Measurements from ENCODE around the gene CCDC50. TPM values are rescaled to one million over a fixed set of nuclear protein-coding genes. Genes with fewer than 3 reads are reported as not detected.

CCDC50 gene
- polyA plus RNA-seq, 4 donors: 66.0 to 74.3 (median 71.0) TPM

GRCh38 chr3:191412759-191413158, 83.6 kb downstream of the CCDC50 start:
- DNase-seq (ENCODE audit: low read depth in 4 of 4, low spot score in 2 of 4): no peak

DNA sequence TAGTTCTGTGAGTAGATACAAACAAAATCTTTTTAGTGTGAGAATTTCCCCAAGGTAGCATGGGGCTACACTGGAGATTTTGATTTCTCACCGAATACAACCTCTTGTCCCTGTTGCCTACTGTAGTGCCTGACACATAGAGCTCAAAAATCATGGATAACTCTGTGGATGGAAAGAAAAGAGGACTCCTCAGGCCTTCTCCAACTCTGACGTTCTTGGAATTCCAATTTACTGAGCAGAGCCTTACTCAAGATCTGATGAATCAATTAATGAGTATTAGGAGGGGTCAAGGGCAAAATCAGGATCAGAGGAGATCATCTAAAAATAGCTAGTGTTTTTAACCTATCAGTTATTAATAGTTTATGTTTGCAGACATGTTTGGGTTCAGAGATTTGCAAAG, 85.1 kb downstream of the CCDC50 start:
- no peak for DNase-seq (ENCODE audit: low read depth in 4 of 4, low spot score in 2 of 4)

- DNase-seq (ENCODE audit: low read depth in 4 of 4, low spot score in 2 of 4): no peak
These were observed 85.5 kb downstream of the CCDC50 start for GRCh38 chr3:191414732-191415131.

DNA sequence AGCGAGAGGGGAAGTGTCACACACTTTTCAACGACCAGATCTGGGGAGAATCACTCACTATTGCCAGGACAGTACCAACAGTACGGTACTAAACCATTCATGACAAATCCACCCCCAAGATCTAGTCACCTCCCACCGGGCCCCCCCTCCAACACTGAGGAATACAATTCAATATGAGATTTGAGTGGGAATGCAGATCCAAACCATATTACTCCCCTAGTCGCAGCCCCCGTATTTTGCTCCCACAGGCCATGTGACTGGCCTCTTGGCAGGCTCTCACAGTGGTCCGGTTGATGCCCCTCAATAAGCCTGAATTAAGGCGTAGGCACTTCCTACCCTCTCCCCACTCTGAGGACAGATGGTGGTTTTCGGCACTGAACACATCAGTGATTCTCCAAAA, 86.4 kb downstream of the CCDC50 start:
- DNase-seq (ENCODE audit: low read depth in 4 of 4, low spot score in 2 of 4): no peak

- DNase-seq (ENCODE audit: low read depth in 4 of 4, low spot score in 2 of 4): no peak
These were observed 88.2 kb downstream of the CCDC50 start for GRCh38 chr3:191417457-191417729.

GRCh38 chr3:191420771-191421170, 91.6 kb downstream of the CCDC50 start:
- no peak for DNase-seq (ENCODE audit: low read depth in 4 of 4, low spot score in 2 of 4)

DNA sequence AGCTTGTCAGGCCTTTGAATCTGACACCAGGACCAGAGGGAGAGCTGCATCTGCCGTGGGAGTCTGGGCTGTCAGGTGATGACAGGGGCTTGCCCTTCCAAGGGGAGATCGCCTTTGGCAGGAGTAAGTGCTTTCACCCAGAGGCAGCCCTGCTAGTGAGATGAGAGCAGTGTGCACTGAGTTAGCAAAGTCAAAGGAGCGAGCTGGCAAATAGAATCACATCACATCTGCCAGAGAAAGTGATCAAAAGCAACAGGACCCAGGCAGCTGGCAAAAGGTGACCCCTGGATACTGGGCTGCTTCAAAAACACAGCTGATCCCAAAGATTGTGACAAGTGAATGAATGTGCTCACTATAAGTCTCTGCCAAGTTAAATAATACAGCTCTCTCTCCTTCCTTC, 95.7 kb downstream of the CCDC50 start:
- no peak for DNase-seq (ENCODE audit: low read depth in 4 of 4, low spot score in 2 of 4)

DNA sequence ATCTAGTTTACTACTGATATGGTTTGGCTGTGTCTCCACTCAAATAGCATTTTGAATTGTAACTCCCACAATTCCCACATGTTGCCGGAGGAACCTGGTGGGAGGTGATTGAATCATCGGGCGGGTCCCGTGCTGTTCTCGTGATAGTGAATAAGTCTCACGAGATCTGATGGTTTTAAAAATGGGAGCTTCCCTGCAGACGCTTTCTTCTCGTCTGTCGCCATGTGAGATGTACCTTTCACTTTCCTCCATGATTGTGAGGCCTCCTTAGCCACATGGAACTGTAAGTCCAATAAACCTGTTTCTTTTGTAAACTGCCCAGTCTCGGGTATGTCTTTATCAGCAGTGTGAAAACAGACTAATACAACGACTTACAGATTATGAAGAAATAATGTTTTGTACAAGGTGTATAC, 96.1 kb downstream of the CCDC50 start:
- DNase-seq (ENCODE audit: low read depth in 4 of 4, low spot score in 2 of 4): no peak

DNA sequence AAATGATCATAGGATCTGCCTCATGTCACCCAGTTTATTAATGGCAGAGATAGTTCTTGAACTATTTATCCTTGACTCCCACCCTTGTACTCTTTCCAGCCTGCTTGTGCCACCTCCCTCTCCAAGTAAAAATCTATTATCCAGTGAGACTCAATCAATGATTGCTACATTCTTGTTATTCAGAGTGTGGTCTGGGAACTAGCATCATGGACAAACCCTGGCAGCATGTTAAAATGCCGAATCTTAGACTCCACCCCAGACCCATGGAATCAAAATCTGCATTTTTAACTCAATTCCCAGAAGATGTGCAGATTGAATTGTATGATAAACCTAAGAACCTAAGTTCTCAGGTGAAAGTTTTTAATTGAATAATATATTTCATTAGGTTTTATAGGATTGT, 97.1 kb downstream of the CCDC50 start:
- no peak for DNase-seq (ENCODE audit: low read depth in 4 of 4, low spot score in 2 of 4)

DNA sequence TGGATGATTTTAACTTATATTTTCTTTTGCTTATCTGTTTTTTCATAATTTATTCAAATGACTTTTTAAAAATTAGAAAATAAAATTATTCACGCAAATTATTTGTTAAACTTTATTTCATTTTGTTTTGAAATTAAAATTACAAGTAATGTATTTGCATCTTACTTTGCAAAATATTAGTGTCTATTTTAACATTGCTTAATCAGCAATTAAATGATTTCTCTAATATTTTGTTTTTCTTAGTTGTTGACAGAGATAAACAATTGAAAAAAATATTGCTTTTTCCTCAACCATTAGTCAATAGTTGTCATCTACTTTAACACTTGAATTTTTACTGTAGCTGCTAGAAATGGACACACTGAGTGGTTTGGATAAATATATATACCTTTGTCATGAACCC, 99.0 kb downstream of the CCDC50 start:
- no peak for DNase-seq (ENCODE audit: low read depth in 4 of 4, low spot score in 2 of 4)

DNA sequence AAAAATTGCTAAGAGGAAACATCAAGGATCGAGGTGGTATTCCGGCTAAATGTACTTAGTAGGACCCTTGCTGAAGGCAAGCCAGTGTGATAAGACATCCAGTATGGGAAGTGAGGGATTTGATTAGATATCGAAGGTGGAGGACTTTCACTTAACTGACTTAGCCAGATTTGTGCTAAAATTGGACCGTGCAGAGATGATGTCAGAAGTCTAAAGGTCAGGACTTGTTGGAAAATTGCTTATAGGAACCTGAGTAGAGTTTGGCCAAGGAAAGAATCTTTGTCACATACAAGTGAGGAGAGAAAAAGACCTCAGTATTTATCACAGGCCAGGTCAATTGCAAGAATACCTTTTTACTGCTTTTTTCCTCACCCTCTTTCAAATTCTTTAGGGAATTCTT, 100.9 kb downstream of the CCDC50 start:
- DNase-seq (ENCODE audit: low read depth in 4 of 4, low spot score in 2 of 4): no peak

GRCh38 chr3:191431160-191431822, 102.1 kb downstream of the CCDC50 start:
- no peak for DNase-seq (ENCODE audit: low read depth in 4 of 4, low spot score in 2 of 4)

- DNase-seq (ENCODE audit: low read depth in 4 of 4, low spot score in 2 of 4): no peak
These were observed 103.0 kb downstream of the CCDC50 start for GRCh38 chr3:191432162-191432561.

DNA sequence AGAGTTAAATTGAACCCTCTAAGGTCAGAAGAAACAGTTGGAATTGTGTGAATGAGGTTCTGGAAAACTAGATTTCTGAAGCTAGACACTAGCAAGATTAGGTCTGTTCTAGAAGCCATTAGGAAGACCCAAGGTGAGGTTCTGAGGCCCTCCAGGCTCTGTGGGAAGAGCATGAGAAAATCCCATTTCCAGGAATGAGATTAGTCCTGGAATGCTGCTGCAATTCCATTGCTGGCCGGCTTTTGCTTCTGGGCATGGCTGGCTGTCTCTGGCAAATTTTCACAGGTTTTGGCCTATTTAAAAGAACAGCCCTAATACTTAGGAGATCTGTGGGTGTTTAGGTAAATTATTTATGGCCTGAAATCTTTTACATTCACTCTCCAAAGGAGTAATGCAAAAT, 104.8 kb downstream of the CCDC50 start:
- no peak for DNase-seq (ENCODE audit: low read depth in 4 of 4, low spot score in 2 of 4)

GRCh38 chr3:191435981-191436380, 106.8 kb downstream of the CCDC50 start:
- DNase-seq (ENCODE audit: low read depth in 4 of 4, low spot score in 2 of 4): no peak

- no peak for DNase-seq (ENCODE audit: low read depth in 4 of 4, low spot score in 2 of 4)
These were observed 109.1 kb downstream of the CCDC50 start for GRCh38 chr3:191438150-191438814.

DNA sequence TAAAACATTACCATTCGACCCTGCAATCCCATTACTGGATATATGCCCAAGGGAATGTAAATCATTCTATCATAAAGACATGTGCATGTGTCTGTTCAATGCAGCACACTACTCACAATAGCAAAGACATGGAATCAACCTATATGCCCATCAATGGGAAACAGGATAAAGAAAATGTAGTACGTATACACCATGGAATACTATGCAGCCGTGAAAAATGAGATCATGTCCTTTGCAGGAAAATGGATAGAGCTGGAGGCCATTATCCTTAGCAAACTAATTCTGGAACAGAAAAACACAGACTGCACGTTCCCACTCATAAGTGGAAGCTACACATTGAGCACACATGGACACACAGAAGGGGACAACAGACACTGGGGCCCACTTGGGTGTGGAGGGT, 111.3 kb downstream of the CCDC50 start:
- DNase-seq (ENCODE audit: low read depth in 4 of 4, low spot score in 2 of 4): no peak

GRCh38 chr3:191441687-191442086, 112.5 kb downstream of the CCDC50 start:
- no peak for DNase-seq (ENCODE audit: low read depth in 4 of 4, low spot score in 2 of 4)

GRCh38 chr3:191444569-191444968, 115.4 kb downstream of the CCDC50 start:
- DNase-seq (ENCODE audit: low read depth in 4 of 4, low spot score in 2 of 4): no peak
